DMS53 (cell line): ENCODE data around the gene PRR5L.

ENCODE experiments used
- DNase-seq: peaks from one replicate; lab custom pipeline; 2025; lab: John Stamatoyannopoulos, UW

PRR5L gene

DNA sequence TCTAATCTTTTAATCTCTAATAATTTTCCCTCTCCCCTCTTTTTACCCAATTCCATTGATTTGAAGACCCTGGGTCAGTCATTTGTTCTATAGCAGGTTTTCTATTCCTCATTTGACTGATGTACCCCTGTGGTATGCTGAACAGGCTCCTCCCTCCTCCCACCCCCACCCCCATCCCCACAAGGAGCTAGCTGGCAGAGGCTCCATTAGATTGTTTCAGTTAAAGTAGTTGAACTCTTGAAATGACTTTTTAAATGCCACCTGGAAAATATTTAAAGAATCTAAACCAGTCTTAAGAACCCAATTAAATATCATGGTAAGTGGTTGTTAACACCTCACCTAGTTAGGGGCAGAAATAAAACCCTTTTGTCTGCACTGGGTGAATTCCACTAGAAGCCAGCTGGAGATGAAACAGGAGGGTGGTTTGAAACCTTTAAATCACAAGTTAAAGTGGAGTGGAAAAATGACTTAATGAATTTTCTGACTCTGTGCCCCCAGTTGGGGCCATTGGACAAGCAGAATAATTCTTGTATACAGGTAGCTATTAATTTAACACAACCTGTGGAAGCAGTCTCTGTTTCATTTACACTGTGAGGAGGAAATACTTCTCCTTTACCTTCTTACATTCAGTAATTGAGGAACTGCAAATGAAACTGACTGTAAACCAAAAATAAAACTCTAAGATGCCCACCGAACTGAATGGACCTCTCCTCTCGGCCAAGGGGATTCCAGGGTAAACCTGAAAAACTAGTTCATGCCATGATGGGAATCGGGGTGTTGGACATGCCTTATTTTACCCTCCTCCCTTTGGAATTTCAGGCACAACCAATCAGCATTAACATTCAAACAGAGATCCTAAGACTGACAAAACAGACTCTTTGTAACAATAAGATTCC lies 30.7 kb downstream of the PRR5L start:
- DNase-seq = no peak

DNA sequence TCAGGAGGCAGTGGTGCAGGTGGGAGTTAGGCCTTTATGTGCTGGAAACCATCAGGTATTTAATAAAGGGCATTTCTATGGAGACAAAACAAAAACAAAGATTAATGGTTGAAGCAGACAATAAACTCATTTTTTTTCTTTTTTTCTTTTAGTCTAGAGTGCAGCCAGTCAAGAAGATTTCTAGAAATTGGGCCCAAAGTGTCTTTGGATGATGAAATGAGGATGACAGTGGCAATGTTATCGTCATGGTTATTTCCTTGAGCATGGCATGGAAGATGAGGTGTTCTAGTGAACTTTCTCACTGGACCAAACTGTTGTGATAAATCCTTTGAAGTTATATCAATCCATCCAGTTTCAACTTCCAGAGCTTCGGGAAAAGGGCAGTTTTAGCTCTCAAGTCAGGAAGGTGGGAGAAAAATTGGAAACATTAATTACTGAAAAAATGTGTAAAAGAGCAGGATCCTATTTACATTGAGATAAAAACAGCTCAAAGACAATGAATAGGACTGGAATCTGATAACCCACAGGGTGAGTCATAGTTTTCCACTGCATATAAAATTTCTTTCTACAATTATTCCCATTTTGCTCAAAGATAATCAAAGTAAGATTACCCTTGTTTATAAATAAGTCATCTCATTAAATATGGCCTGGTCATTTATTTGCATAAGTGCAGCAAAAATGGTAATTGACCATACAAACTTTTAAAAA lies 33.0 kb downstream of the PRR5L start:
- DNase-seq = peak; percentile 53

DNA sequence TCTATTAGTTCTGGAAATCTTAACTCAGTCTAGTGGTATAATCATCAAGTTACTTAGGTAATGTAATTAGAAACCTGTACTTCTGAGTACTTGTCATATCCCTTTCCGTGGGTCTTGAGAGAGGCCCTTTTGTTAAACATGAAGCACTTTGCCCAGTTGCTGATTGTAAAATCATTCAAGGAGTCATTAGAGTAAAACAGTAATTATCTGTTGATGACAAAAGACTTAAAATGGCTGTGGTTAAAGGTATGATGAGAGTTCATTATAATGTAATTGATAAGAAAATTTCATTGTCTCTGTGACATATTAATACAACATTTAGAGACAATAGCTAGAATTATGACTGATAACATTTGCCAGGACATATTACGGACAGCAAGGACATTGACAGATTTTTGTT lies 34.3 kb downstream of the PRR5L start:
- DNase-seq = no peak

DNA sequence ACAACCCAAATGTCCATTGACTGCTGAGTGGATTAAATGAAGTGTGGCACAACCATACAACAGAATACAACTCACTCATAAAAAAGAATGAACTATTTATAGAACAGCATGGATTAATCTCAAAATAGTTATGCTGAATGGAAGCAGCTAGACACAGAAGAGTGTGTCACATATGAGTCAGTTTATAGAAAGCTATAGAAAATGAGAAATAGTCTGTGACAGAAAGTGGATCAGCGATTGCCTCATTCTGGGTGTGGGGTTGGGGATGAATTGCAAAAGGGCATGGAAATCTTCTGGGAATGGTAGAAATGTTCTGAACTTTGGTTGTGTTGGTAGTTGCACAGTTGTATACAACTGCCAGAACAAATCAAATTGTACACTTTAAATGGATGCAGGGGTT lies 37.4 kb downstream of the PRR5L start:
- DNase-seq = no peak

DNA sequence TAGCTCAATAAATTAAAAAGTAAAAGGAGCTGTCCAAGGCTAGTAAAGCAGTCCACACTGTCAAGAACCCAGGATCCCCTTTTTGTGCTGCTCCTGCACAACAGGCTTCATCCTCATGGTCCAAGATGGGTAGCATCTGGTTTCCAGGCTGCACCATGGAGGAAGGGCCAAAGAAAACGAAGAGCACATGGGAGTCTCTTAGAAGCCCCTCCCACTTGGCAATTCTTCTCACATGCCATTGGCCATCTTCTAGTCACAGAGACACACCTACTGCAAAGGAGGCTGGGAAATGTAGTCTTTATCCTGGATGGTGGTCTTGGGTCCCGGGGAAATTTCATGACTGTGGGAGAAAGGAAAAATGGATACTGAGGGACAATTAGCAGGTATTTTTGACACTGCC lies 37.8 kb downstream of the PRR5L start:
- DNase-seq = peak; percentile 29

DNA sequence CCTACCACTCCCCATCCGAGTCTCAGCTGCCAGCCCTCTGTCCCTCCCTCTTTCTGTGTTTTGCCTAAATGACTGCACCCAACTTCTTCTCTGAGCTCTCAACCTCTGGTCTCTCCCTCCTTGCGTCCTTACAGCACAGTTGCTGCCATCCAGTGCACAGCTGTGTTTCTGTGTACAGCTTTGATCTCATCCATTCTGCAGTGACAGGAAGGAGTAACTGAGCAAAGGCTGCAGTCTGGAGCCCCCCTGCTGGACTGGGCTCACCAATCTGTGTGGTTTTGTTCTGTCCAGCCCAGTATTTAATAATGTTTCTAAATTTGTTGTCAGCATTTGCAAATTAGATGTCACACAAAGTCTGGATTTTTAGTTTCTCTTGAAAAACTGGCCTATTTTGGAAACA lies 43.8 kb downstream of the PRR5L start:
- no peak for DNase-seq

GRCh38 chr11:36340897-36341296 lies 44.8 kb downstream of the PRR5L start:
- DNase-seq = no peak

DNA sequence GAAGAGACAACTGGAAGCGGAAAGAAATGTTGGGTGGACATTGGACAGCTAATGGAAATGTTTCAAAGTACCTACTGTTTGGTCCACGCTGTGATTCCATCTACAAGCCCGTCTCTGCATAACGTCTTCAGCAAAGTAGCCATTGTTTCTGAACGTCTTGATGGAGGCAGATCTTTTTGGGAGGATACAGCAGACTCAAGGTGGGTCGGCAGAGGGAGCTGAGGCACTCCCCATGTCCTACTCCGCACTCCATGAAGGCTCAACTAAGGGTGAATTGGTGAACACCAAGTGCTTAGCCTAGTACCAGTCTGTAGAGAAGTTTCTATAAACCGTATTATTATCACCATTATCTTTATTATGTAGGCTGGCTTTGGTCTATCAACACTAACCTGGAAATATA lies 45.8 kb downstream of the PRR5L start:
- DNase-seq = no peak

- DNase-seq = no peak
Measured at GRCh38 chr11:36342327-36342726, 46.2 kb downstream of the PRR5L start.

DNA sequence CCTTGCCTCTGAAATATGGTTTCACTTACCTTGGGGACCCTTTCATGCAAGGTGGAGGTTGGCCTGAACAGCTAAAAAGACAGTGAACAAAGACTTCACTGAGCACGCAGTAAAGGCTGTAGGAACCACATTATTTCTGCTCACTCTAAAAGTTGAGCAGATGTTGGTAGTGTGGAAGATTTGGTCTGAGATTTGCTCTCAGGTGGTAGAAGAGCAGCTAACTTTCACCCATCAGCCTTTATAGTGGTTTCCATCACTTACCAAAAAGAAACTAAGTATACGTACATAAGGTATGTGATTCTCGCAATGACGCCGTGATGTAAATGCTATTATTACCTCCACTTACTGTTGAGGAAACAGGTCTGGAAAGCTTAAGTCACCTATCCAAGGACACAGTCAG lies 47.3 kb downstream of the PRR5L start:
- DNase-seq = no peak

DNA sequence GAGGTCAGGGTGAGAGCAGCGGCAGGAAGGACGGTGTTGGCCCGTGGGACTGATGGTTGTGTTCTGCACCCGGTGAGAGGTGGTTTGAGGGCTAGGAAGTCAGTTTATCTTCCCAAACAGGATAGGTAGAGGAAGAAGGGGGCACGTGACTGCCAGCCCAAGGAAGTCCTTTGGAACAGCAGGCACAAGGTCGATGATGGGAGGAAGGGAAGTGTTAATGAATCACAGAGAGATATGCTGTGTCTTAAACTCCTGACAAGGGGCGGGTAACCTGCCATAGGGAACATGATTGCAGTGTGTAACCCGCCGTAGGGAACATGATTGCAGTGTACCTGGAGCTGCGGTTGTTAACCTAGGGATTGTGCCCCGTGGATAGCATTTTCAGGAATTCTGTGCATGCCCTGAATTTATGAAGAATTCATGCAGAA lies 49.0 kb downstream of the PRR5L start:
- DNase-seq = no peak

GRCh38 chr11:36345535-36346141 lies 49.5 kb downstream of the PRR5L start:
- DNase-seq = no peak

DNA sequence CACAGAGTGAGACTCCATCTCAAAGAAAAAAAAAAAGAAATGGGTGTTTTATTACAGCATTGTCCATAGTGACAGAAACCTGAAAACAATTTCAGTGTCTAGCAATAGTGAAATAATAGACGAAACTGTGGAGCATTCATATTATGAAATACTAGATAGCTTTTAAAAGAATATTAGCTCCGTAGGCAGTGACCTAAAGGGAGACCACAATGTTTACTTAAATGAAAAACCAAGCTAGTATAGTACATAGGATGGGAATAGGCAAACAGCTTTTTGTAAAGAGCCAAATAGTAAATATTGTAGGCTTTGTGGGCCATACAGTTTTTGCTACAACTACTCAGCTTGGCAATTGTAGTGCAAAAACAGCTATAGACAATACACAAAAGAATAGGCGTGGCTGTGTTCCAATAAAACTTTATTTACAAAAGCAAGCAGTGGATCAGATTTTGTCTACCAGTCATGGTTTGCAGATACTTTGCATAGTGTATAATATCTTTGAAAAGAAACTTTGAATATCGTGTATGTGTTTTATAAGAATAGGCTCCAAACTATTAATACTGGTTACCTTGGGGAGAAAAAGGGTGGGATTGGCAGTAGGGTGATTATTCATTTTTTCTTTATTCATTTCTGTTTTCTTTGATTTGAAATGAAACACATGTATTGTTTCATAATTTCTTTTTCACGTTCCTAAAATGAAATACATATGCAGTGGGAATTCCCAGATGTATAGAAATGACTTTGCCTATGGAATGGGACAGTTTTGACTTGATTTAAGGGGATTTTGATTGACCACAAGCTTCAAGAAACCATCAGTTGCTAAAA lies 50.7 kb downstream of the PRR5L start:
- no peak for DNase-seq

- DNase-seq = no peak
Measured at GRCh38 chr11:36347384-36347906, 51.4 kb downstream of the PRR5L start.

DNA sequence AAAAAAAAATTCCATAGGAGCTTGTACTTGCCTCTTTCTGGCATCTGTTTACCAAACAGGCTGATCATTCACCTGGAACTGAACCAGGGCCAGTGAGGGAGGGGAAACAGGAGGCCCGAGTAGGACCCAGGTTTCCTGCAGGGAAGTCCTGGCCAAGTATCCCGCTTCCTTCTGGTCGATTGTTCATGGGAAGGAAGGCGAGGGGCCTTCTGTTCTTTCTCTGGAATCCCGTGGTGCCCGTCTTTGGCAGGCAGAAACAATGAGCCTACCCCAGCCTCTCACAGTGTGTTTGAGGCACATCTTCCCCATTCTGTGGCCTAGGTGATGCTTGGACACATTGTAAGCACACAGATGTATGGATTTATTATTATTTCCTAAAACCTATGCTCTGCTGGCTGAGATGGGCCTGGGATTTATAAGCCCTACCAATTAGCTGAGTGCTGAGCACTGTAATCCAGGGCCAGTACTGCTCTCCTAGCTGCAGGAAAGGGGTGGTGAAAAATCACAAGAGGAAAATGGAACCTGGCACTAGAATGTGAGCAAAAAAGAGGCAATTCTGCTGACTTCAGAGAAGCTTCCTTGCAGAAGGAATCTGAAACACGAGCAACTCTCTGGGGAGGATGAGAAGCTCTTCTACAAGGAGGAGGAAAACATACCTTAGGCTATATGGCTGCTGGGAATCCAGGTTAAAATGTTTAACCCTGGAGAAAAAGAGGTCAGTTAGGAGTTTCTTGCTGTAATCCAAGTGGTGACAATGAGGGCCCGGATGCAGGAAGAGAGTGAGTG lies 53.5 kb downstream of the PRR5L start:
- DNase-seq = no peak

DNA sequence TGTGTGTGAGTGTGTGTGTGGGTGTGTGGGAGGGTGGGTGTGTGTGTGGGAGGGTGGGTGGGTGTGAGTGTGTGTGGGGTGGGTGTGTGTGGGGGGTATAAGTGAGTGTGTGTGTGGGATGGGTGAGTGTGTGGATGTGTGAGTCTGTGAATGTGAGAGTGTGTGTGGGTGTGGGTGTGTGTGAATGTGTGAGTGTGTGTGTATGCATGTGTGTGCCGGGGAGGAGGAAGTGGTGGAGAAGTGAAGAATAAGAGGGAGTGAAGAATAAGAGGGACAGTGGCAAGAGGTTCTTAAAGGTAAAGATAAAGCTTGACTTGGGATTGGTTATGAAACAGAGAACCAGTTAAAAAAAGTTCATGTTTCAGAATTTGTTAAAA lies 54.0 kb downstream of the PRR5L start:
- no peak for DNase-seq

GRCh38 chr11:36352922-36353321 lies 56.8 kb downstream of the PRR5L start:
- DNase-seq = no peak

DNA sequence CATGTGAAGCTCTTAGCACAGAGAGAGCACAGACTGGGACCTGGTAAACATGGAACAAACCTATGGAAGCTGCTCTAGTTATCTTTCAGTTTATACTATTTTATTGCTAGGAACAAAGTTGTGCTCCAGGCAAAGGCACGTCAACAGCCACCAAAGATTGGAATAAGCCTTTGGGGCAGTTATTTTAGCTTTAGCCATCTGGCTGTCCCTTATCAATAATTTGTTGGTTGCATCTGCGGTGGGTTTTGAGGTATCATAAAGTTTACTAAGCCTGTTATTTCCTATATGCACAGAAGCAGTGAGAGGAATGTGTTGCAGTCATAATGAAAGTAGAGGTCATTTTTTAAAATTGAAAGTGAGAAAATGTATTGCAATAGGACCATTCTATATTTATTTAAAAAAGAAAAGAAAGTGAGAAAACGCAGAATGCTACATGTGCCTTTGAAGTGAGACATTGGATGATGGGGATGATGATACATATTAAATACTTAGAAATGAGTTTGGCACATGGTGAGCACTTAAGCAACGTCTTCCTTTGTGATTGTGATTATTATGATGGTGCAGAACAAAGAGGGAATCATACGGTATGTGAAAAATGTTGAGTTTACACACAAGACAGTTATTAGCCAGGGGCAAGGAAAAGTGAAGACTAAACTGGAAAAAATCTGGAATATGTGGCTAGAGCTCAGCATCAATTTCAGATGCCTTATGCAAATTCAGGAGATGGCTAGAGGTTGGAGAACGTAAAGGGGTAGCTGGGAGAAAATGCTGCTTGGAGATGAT lies 58.3 kb downstream of the PRR5L start:
- no peak for DNase-seq

- DNase-seq = no peak
Measured at GRCh38 chr11:36356201-36356600, 60.1 kb downstream of the PRR5L start.

- no peak for DNase-seq
Measured at GRCh38 chr11:36357831-36358230, 61.7 kb downstream of the PRR5L start.
